ENCODE data around the gene PCSK9.

PCSK9 gene

DNA sequence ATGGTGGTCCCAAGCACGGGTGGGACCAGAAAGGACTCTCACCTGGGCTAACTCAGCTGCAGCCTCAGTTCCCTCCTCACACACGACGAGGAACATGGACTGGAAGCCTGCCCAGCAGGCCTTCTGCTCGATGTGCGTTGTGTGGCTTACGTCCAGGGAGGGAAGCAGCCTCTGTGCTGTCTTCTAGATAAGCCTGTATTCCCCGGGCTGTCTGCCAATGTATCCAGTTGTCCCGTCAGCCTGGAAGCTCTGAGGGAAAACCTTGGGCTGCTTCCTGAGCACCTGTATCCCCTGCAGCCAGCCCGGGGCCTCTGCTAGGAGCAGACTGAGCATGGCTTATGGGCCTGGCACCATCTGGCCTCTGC lies 10.5 kb downstream of the PCSK9 start:
- DNase-seq (ENCODE audit: low read depth): no peak
- TF ChIP-seq, protein P1, sequence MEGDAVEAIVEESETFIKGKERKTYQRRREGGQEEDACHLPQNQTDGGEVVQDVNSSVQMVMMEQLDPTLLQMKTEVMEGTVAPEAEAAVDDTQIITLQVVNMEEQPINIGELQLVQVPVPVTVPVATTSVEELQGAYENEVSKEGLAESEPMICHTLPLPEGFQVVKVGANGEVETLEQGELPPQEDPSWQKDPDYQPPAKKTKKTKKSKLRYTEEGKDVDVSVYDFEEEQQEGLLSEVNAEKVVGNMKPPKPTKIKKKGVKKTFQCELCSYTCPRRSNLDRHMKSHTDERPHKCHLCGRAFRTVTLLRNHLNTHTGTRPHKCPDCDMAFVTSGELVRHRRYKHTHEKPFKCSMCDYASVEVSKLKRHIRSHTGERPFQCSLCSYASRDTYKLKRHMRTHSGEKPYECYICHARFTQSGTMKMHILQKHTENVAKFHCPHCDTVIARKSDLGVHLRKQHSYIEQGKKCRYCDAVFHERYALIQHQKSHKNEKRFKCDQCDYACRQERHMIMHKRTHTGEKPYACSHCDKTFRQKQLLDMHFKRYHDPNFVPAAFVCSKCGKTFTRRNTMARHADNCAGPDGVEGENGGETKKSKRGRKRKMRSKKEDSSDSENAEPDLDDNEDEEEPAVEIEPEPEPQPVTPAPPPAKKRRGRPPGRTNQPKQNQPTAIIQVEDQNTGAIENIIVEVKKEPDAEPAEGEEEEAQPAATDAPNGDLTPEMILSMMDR (conservative IDR thresholded peaks at IDR 0.05; ENCODE audit: low read depth, low read length): no peak
- H3K4me3 ChIP-seq (ENCODE audit: low read length): no peak overlapping the region

DNA sequence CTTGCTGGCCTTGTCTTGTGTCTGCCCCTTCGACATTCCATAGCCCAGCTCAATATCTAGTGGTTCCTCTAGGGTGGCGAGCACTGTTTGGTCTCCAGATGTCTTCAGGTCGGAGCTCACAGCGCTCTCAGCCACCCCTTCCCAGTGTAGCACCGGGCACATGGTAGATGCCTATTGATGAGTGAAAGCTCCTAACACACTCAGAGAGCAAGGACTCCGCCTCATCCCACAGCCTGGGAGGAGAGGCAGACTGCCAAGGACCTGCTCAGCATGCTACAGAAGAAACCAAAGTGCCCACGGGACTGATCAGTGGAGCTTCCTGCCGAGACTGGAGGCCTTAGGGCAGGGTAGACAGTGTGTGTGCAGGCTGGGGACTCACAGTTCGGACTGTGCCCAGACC lies 10.9 kb downstream of the PCSK9 start:
- H3K4me3 ChIP-seq (ENCODE audit: low read length): no peak overlapping the region
- TF ChIP-seq, protein P1 (conservative IDR thresholded peaks at IDR 0.05; ENCODE audit: low read depth, low read length): no peak
- DNase-seq (ENCODE audit: low read depth): no peak

DNA sequence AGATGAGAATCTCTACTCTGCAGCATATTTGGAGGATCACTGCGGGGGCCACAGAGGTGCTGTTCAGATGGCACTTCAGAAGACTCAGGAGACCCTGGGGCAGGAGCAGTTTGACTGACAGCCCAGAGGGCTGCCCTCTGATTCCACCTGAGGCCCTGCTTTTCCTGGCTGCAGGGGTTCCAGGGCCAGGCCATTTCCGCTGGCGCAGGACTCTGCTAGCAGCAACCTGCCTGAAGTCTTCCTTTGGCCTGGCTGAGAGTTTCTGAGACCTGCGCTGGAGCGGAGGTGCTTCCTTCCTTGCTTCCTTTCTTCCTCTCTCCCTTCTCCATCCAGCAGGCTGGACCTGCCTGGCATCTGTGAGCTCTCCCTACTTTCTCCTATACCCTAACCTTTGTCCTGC lies 11.8 kb downstream of the PCSK9 start:
- no peak for DNase-seq (ENCODE audit: low read depth)
- TF ChIP-seq, protein P1 (conservative IDR thresholded peaks at IDR 0.05; ENCODE audit: low read depth, low read length): no peak
- H3K4me3 ChIP-seq (ENCODE audit: low read length): no peak overlapping the region

DNA sequence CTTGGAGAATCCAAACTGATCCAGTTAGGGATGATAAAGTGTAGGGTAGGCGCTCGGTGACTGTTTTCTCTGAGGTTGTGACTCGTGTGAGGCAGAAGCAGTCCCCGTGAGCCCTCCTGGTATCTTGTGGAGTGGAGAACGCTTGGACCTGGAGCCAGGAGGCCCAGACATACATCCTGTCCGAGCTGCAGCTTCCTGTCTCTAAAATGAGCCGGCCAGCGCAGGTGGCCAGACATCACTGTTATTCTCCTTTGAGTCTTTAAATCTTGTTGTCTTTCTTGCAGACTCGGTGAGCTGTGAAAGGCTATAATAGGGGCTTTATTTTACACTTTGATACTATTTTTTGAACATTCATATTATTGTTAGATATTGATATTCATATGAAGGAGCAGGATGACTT lies 12.3 kb downstream of the PCSK9 start:
- H3K4me3 ChIP-seq (ENCODE audit: low read length): no peak overlapping the region
- TF ChIP-seq, protein P1 (conservative IDR thresholded peaks at IDR 0.05; ENCODE audit: low read depth, low read length): no peak
- DNase-seq (ENCODE audit: low read depth): no peak

DNA sequence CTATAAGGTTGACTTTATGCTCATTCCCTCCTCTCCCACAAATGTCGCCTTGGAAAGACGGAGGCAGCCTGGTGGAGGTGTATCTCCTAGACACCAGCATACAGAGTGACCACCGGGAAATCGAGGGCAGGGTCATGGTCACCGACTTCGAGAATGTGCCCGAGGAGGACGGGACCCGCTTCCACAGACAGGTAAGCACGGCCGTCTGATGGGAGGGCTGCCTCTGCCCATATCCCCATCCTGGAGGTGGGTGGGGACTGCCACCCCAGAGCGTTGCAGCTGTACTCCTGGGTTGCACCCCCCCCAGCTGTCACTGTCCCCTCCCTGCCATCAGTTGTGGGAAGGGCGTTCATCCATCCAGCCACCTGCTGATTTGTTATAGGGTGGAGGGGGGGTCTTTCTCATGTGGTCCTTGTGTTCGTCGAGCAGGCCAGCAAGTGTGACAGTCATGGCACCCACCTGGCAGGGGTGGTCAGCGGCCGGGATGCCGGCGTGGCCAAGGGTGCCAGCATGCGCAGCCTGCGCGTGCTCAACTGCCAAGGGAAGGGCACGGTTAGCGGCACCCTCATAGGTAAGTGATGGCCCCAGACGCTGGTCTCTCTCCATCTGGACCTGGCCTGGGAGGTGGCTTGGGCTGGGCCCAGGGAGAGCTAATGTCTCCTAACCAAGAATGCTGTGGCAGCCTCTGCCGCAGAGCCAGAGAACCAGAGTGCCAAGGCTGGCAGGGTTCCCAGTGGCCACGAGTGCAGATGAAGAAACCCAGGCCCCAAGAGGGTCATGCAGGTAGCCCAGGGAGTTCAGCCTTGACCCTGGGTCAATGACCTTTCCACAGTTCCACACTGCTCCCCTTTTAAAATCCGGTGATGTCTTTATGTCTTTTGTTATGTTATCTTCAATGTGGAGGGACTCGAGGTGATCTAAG lies 13.1 kb downstream of the PCSK9 start:
- TF ChIP-seq, protein P1 (conservative IDR thresholded peaks at IDR 0.05; ENCODE audit: low read depth, low read length): no peak
- H3K4me3 ChIP-seq (ENCODE audit: low read length): no peak overlapping the region
- DNase-seq (ENCODE audit: low read depth): no peak

DNA sequence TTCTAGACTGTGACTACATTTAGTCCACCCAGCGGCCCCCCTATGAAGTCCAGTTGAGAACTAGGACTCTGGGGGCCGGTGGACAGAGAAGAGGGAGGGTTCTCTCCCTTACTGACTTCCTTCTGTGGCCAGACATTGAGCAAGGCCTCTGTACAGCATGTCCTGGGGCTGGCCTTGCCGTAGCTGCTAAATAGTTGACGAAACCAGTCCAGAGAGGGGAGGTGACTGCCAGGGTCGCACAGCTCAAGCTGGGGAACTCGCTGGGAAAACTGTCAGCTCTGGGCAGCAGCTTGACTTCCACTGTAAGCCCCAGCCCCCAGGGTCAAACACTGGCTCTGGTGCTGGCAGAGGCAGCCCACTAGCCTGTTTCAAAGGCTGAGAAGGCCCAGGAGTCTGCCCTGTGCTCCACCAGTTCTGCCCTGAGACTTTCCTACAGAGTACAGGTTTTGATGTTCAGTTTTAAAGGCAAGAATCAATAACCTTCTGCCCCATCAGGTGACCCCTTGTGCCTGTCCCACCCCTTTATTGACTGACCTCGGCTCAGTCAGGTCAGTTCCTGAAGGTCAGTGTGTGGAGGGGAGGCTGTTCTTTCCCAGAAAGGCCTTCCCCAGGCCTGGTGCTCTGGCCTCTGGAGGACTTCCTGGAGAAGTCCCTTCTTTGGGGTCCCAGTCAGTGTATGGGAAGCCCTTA lies 14.1 kb downstream of the PCSK9 start:
- TF ChIP-seq, protein P1 (conservative IDR thresholded peaks at IDR 0.05; ENCODE audit: low read depth, low read length): no peak
- no peak overlapping the region for H3K4me3 ChIP-seq (ENCODE audit: low read length)
- no peak for DNase-seq (ENCODE audit: low read depth)

All from retinal pigment epithelial cell (primary cell).